Activated CD8-positive, alpha-beta T cell treated with anti-CD3 and anti-CD28 coated beads for 36 hours (primary cell): ENCODE data around the gene LIMA1. TPM values are rescaled to one million over a fixed set of nuclear protein-coding genes. Genes with fewer than 3 reads are reported as not detected.

Source experiments
- ATAC-seq: fragments of 200-7000 bp; cut with Tn5 transposase; one replicate; pipeline ENCODE4 v1.10.0; 2021; ENCODE audit warnings: mild to moderate bottlenecking, moderate library complexity
- CTCF ChIA-PET: fragments of 350-600 bp; sonication (Branson Sonifier 250); formaldehyde crosslinking; loops from one replicate; lab custom pipeline; 2021; ENCODE audit warnings: antibody characterized with exemption; lab: Charles Lee
- POLR2A ChIA-PET: fragments of 350-600 bp; sonication (Branson Sonifier 250); formaldehyde crosslinking; loops from one replicate; lab custom pipeline; 2021; ENCODE audit warnings: antibody characterized with exemption; lab: Charles Lee
- DNase-seq: peaks from one replicate; pipeline ENCODE4 v3.0.0-alpha.2; 2020
- H3K27ac Mint-ChIP-seq: one replicate; pipeline ENCODE4 v1.8.0; 2021; ENCODE audit warnings: mild to moderate bottlenecking, mixed read lengths
- H3K27me3 Mint-ChIP-seq: one replicate; pipeline ENCODE4 v1.8.0; 2021; ENCODE audit warnings: mixed read lengths
- H3K36me3 Mint-ChIP-seq: one replicate; pipeline ENCODE4 v1.8.0; 2021; ENCODE audit warnings: low read depth, mixed read lengths
- H3K4me1 Mint-ChIP-seq: one replicate; pipeline ENCODE4 v1.8.0; 2021; ENCODE audit warnings: low read depth, mixed read lengths
- H3K4me3 Mint-ChIP-seq: one replicate; pipeline ENCODE4 v1.8.0; 2021; ENCODE audit warnings: mild to moderate bottlenecking, moderate library complexity, mixed read lengths
- H3K9me3 Mint-ChIP-seq: one replicate; pipeline ENCODE4 v1.8.0; 2021; ENCODE audit warnings: mixed read lengths
- CTCF ChIP-seq: fragments of 200-600 bp; IDR thresholded peaks from one replicate; pipeline ENCODE4 v1.8.0; 2022; ENCODE audit warnings: antibody characterized with exemption, mild to moderate bottlenecking
- intact Hi-C: fragments of 100-400 bp; cut with micrococcal nuclease; formaldehyde crosslinking; loops from one replicate; pipeline ENCODE4 v1.10.0; 2022
- total RNA-seq, 2 experiments: library from RNA; stranded (reverse); gene quantifications; one replicate each; pipeline ENCODE4 v1.2.3, GENCODE V29; 2021

The LIMA1 gene
- total RNA-seq, 2 experiments from 2014 or later: 44.2 to 45.5 TPM

GRCh38 chr12:50224026-50224692 is 59.2 kb downstream of the LIMA1 start:
- no peaks in the 10 kb centered on the region for H3K9me3 Mint-ChIP-seq
- H3K27me3 Mint-ChIP-seq: no peaks in the 10 kb centered on the region
- no peak for TF ChIP-seq CTCF
- peaks cover 25% of the 10 kb centered on the region for H3K4me1 Mint-ChIP-seq
- peak overlapping the region; percentile 27 for H3K4me3 Mint-ChIP-seq
- intact Hi-C loops: loop anchor here (5.0 kb wide), 1 partner anchor 58 kb away; the partner anchor contains the start of gene LIMA1
- DNase-seq: peak; percentile 68
- peak; percentile 58 for ATAC-seq
- ChIA-PET POLR2A (interaction anchor here (1.1 kb wide), 1 partner anchor 23 kb away, joined by 3 read pairs; no protein-coding TSS in a partner anchor), CTCF (interaction anchor here (0.7 kb wide), 1 partner anchor 91 kb away, joined by 3 read pairs; no protein-coding TSS in a partner anchor)
- peaks cover 7% of the 10 kb centered on the region for H3K36me3 Mint-ChIP-seq
- H3K27ac Mint-ChIP-seq: peak overlapping the region; percentile 64

DNA sequence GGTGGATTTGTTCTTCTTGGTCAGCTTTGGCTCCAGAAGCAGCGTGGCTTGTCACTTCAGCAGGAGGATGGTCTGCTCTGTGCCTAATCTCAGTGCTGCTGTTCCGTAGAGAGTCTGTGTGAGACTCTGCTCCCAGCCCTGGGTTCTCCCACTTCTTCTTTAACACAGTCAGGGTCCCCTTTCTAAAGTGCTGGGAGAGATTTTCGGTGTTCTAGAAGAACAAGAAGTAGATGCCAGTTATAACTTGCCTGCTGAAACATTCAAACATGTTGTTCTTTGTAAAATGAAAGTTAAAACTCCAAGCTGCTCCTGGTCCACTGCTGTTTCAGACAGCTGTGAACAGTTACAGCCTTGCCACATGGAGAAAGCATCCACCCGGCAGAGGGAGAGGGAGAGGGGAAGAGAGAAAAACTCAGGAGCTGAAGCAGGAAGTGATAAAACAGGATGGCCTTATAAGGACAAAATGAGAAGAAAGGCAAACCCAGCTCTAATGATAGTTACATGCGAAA is 61.0 kb downstream of the LIMA1 start:
- no peak overlapping the region for H3K4me3 Mint-ChIP-seq
- H3K27ac Mint-ChIP-seq: no peak overlapping the region
- peaks cover 20% of the 10 kb centered on the region for H3K36me3 Mint-ChIP-seq
- POLR2A ChIA-PET: interaction anchor here (0.9 to 1.5 kb wide), 4 partner anchors 11 to 90 kb away, joined by 3 to 4 read pairs (median 4); no protein-coding TSS in a partner anchor
- intact Hi-C loops: loop anchor here (5.0 kb wide), 1 partner anchor 60 kb away; the partner anchor contains the start of gene LIMA1
- no peak for ATAC-seq
- no peaks in the 10 kb centered on the region for H3K9me3 Mint-ChIP-seq
- peaks cover 35% of the 10 kb centered on the region for H3K4me1 Mint-ChIP-seq
- no peaks in the 10 kb centered on the region for H3K27me3 Mint-ChIP-seq
- DNase-seq: no peak
- CTCF ChIA-PET: interaction anchor here (0.9 to 3.2 kb wide), 15 partner anchors 10 to 152 kb away, joined by 3 to 22 read pairs (median 7); partner anchors contain the start of genes COX14 and LIMA1
- no peak for TF ChIP-seq CTCF

DNA sequence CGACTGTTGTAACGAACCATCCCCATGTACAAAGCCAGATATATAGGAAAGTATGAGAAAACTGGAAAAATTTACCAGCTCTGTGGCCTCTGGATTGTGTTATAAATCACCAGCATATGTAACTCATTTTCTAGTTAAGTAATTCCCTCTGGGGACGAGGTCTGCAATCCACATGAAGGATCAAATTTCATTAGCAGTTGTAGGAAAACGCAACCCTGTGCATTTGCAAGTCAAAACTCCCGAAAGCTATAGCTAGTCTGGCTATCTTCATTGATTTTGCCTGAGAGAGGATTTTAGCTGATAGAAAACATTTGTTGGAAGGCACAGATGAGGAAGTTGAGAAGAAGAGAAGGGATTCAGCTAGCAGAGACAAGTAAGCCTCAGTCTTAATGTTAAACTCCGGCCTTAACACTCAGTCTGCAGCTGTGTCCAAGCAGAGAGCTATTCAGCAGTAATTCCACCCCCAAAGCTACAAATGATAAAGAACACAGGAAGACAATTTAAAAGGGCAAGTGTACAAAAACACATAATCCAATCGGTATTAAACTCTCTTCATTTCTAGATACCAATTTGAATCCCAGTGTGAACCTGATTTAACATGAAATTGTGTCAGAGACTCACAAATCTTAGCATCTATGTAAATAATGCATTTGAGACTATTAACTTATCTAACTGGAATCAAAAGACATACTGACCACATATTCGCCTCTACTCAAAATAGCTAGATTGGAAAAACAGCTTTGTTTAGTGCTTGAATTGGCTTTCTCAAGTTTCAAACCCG is 61.9 kb downstream of the LIMA1 start:
- peaks cover 39% of the 10 kb centered on the region for H3K4me1 Mint-ChIP-seq
- ATAC-seq (no peak), DNase-seq (no peak)
- CTCF ChIA-PET: interaction anchor here (0.9 to 3.2 kb wide), 18 partner anchors 9 to 254 kb away, joined by 3 to 22 read pairs (median 6); partner anchors contain the start of genes CERS5, COX14 and LIMA1
- no peak overlapping the region for H3K27ac Mint-ChIP-seq
- no peak for TF ChIP-seq CTCF
- intact Hi-C loops: loop anchor here (5.0 kb wide), 1 partner anchor 61 kb away; the partner anchor contains the start of gene LIMA1
- no peaks in the 10 kb centered on the region for H3K27me3 Mint-ChIP-seq
- H3K4me3 Mint-ChIP-seq: no peak overlapping the region
- POLR2A ChIA-PET: interaction anchor here (0.6 to 2.0 kb wide), 8 partner anchors 10 to 265 kb away, joined by 3 to 11 read pairs (median 4); partner anchors contain the start of genes COX14 and LARP4
- peaks cover 20% of the 10 kb centered on the region for H3K36me3 Mint-ChIP-seq
- H3K9me3 Mint-ChIP-seq: no peaks in the 10 kb centered on the region

GRCh38 chr12:50220363-50220995 is 62.8 kb downstream of the LIMA1 start:
- ATAC-seq (peak; percentile 85), DNase-seq (peak; percentile 69)
- no peak for TF ChIP-seq CTCF
- intact Hi-C loops: loop anchor here (5.0 kb wide), 1 partner anchor 62 kb away; the partner anchor contains the start of gene LIMA1
- Mint-ChIP-seq H3K36me3 (peaks cover 20% of the 10 kb centered on the region), H3K4me3 (no peak overlapping the region), H3K27ac (peak overlapping the region; percentile 75), H3K9me3 (no peaks in the 10 kb centered on the region), H3K4me1 (peaks cover 39% of the 10 kb centered on the region), H3K27me3 (no peaks in the 10 kb centered on the region)
- ChIA-PET POLR2A (interaction anchor here (0.7 to 2.0 kb wide), 7 partner anchors 13 to 181 kb away, joined by 3 to 11 read pairs (median 4); partner anchors contain the start of genes COX14 and LARP4), CTCF (interaction anchor here (0.9 to 3.2 kb wide), 13 partner anchors 8 to 253 kb away, joined by 3 to 22 read pairs (median 6); partner anchors contain the start of genes CERS5, COX14 and LIMA1)
